Measurements from ENCODE around the gene GAPDHS.

DNA sequence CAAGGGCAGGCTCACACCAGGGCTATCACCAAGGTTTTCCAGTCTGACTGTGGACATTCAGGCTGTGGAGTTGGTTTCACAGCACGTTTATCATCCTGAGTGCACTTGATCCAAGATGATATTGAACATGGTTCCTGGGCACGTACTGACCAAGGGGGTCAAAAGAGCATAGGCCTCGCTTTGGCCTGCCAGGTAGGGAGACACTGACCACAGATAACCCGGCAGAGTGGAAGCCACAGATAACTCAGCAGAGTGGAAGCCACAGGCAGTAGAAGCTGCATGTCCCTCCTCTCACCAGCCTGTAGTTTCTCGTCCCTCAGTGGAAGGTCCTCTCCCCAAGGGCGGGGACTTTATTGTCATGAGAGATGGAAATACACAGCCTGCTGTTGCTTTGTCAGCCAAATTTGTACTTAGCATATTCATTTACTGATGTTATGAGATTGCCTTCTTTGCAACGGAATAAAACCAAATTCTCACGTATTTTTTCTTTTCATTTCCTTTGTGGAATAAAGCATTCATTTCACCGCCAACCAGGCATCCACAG is 34.2 kb upstream of the GAPDHS start:
- no peak for TF ChIP-seq GATA2 (CRISPR knock-in tag; IDR thresholded peaks at IDR 0.05)
- TF ChIP-seq RCOR1 (IDR thresholded peaks at IDR 0.05; ENCODE audit: low read length): no peak
- TF ChIP-seq, protein P1, sequence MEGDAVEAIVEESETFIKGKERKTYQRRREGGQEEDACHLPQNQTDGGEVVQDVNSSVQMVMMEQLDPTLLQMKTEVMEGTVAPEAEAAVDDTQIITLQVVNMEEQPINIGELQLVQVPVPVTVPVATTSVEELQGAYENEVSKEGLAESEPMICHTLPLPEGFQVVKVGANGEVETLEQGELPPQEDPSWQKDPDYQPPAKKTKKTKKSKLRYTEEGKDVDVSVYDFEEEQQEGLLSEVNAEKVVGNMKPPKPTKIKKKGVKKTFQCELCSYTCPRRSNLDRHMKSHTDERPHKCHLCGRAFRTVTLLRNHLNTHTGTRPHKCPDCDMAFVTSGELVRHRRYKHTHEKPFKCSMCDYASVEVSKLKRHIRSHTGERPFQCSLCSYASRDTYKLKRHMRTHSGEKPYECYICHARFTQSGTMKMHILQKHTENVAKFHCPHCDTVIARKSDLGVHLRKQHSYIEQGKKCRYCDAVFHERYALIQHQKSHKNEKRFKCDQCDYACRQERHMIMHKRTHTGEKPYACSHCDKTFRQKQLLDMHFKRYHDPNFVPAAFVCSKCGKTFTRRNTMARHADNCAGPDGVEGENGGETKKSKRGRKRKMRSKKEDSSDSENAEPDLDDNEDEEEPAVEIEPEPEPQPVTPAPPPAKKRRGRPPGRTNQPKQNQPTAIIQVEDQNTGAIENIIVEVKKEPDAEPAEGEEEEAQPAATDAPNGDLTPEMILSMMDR (IDR thresholded peaks at IDR 0.05): no peak
- TF ChIP-seq TAF1 (IDR thresholded peaks at IDR 0.05; ENCODE audit: borderline replicate concordance, low read depth, low read length): no peak
- TF ChIP-seq MXI1 (IDR thresholded peaks at IDR 0.05; ENCODE audit: low read depth, low read length): no peak
- TF ChIP-seq TCF12 (IDR thresholded peaks at IDR 0.05): no peak
- TF ChIP-seq RXRA (IDR thresholded peaks at IDR 0.05; ENCODE audit: borderline replicate concordance, low read depth): no peak
- TF ChIP-seq EZH2phosphoT487 (IDR thresholded peaks at IDR 0.05; ENCODE audit: borderline replicate concordance, low read depth): no peak
